Sigmoid colon (tissue), 7 donors: Measurements from ENCODE around the gene MYCL. TPM values are rescaled to one million over a fixed set of nuclear protein-coding genes. Genes with fewer than 3 reads are reported as not detected.
A peak's percentile ranks its signal among the peaks of the same experiment; 100 is the strongest.

Experiments used
- DNase-seq: peaks from one replicate; pipeline ENCODE4 v3.0.0-alpha.2; 2019
- H3K27ac ChIP-seq, 4 donors: fragments of 200-600 bp; sonication (generic); one replicate each; pipeline ENCODE4 v1.5.1; 2016 to 2019; ENCODE audit warnings: mild to moderate bottlenecking in 1 of 4
- H3K27me3 ChIP-seq, 3 donors: fragments of 200-600 bp; sonication (generic); one replicate each; pipeline ENCODE4 v1.5.1; 2019; ENCODE audit warnings: mild to moderate bottlenecking in 1 of 3
- H3K36me3 ChIP-seq, 4 donors: fragments of 200-600 bp; sonication (generic); one replicate each; pipeline ENCODE4 v1.5.1; 2016 to 2019
- H3K4me1 ChIP-seq, 4 donors: fragments of 200-600 bp; sonication (generic); one replicate each; pipeline ENCODE4 v1.5.1; 2017 to 2019
- H3K4me3 ChIP-seq, 4 donors: fragments of 200-600 bp; sonication (generic); one replicate each; pipeline ENCODE4 v1.5.1; 2017 to 2019; ENCODE audit warnings: mild to moderate bottlenecking in 2 of 4, moderate library complexity in 1 of 4
- H3K9me3 ChIP-seq, 4 donors: fragments of 200-600 bp in 3 of 4; sonication (generic) in 3 of 4; one replicate each; pipeline versions ENCODE4 v1.5.1 to v1.6.1; 2013 to 2019
- EP300 ChIP-seq, 4 donors: sonication (generic); formaldehyde crosslinking; IDR thresholded peaks; one replicate each; pipeline ENCODE4 v1.6.1; 2017; ENCODE audit warnings: antibody characterized with exemption in 4 of 4
- POLR2A ChIP-seq, 2 donors: fragments of 450-650 bp; IDR thresholded peaks; one replicate each; pipeline ENCODE4 v1.6.1; 2016; ENCODE audit warnings: antibody characterized with exemption in 2 of 2, mild to moderate bottlenecking in 2 of 2, moderate library complexity in 2 of 2
- POLR2AphosphoS5 ChIP-seq, 4 donors: sonication (generic); formaldehyde crosslinking; IDR thresholded peaks; one replicate each; pipeline ENCODE4 v1.6.1; 2017; ENCODE audit warnings: antibody characterized with exemption in 4 of 4
- WGBS, 2 donors: extraction: QIAGEN DNeasy Blood & Tissue Kit; methylation state at CpG; one replicate each; pipeline ENCODE4 v1.1.7; 2013; 5-methylcytosine and 5-hydroxymethylcytosine counted together
- intact Hi-C: fragments of 100-400 bp; cut with DNase I; formaldehyde crosslinking; loops from one replicate; pipeline ENCODE4 v1.15.1; 2023
- polyA plus RNA-seq, 3 donors: library from polyadenylated mRNA; stranded (reverse); fragments of 200-250 nt; gene quantifications; one replicate each; pipeline ENCODE4 v1.2.3, GENCODE V29; 2013
- total RNA-seq, 4 donors: library from RNA; depleted of rRNA; stranded (reverse); fragments of >200 nt; gene quantifications; one replicate each; pipeline ENCODE4 v1.1.0, GENCODE V29; 2016
- TF ChIP-seq, protein P1 (sequence below), 4 experiments: fragments of 450-650 bp in 3 of 4; fragments of 200-600 bp in 1 of 4; IDR thresholded peaks; one replicate each; pipeline ENCODE4 v1.5.1; 2016 to 2019; ENCODE audit warnings: antibody characterized with exemption in 4 of 4, mild to moderate bottlenecking in 3 of 4, moderate library complexity in 2 of 4
- donor health status: healthy with polysubstance abuse.
- donor health status: Bipolar disorder and iron deficiency.
- donor health status: healthy.

Gene MYCL
- total and polyA plus RNA-seq, 7 donors: 0.14 to 8.2 (median 1.7) TPM

DNA sequence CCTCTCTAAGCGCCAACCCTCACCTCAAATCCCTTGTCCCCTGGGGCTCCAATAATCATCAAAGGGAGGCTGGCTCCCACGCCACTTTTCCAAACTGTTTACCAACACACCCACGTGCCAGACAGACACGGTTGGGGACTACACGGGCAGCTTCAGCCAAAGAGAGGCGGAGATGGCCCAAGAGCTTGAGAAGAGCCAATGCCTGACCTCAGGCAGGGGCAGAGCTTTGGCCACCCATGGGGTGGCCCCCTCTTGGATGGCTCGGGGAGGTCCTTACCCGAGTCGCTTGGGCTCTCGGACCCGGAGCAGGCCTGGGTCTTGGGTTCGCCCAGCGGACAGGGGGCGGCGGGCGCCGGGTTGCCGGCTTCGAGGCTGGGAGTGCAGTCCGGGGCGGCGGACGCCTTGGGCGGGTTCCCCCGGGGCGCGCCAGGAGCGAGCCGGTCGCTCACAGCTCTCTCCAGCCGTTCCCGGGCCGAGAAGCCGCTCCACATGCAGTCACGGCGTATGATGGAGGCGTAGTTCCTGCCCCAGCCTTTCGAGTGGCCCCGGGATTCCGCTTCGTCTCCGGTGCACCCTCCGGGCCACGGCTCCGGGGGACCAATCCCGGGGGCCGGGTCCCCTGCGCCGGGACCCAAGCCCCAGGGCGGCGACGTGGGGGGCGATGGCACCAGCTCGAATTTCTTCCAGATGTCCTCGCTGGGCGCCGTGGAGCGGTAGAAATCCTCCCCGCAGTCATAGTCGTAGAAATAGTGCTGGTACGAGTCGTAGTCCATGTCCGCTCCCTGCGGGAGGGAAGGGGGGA is 854 bp downstream of the MYCL start:
- Histone ChIP-seq H3K27me3 (peaks cover 8 to 70% (median 34%) of the 10 kb centered on the region in 3 donors), H3K27ac (peak overlapping the region; percentile 17 to 43 (median 34)), H3K4me1 (peaks cover 0 to 19% (median 19%) of the 10 kb centered on the region in 4 donors), H3K36me3 (no peaks in the 10 kb centered on the region), H3K9me3 (no peaks in the 10 kb centered on the region), H3K4me3 (peak overlapping the region; percentile 24 to 65 (median 54))
- 2 to 5% methylated on average over 64 of the region's 64 CpGs for WGBS, 2 donors
- no peak for DNase-seq
- TF ChIP-seq, protein P1, sequence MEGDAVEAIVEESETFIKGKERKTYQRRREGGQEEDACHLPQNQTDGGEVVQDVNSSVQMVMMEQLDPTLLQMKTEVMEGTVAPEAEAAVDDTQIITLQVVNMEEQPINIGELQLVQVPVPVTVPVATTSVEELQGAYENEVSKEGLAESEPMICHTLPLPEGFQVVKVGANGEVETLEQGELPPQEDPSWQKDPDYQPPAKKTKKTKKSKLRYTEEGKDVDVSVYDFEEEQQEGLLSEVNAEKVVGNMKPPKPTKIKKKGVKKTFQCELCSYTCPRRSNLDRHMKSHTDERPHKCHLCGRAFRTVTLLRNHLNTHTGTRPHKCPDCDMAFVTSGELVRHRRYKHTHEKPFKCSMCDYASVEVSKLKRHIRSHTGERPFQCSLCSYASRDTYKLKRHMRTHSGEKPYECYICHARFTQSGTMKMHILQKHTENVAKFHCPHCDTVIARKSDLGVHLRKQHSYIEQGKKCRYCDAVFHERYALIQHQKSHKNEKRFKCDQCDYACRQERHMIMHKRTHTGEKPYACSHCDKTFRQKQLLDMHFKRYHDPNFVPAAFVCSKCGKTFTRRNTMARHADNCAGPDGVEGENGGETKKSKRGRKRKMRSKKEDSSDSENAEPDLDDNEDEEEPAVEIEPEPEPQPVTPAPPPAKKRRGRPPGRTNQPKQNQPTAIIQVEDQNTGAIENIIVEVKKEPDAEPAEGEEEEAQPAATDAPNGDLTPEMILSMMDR (IDR thresholded peaks at IDR 0.05): no peak
- no peak for TF ChIP-seq POLR2A (IDR thresholded peaks at IDR 0.05)
- TF ChIP-seq EP300 (IDR thresholded peaks at IDR 0.05): no peak
- no peak for TF ChIP-seq POLR2AphosphoS5 (IDR thresholded peaks at IDR 0.05)
- intact Hi-C loops: no loop called here

DNA sequence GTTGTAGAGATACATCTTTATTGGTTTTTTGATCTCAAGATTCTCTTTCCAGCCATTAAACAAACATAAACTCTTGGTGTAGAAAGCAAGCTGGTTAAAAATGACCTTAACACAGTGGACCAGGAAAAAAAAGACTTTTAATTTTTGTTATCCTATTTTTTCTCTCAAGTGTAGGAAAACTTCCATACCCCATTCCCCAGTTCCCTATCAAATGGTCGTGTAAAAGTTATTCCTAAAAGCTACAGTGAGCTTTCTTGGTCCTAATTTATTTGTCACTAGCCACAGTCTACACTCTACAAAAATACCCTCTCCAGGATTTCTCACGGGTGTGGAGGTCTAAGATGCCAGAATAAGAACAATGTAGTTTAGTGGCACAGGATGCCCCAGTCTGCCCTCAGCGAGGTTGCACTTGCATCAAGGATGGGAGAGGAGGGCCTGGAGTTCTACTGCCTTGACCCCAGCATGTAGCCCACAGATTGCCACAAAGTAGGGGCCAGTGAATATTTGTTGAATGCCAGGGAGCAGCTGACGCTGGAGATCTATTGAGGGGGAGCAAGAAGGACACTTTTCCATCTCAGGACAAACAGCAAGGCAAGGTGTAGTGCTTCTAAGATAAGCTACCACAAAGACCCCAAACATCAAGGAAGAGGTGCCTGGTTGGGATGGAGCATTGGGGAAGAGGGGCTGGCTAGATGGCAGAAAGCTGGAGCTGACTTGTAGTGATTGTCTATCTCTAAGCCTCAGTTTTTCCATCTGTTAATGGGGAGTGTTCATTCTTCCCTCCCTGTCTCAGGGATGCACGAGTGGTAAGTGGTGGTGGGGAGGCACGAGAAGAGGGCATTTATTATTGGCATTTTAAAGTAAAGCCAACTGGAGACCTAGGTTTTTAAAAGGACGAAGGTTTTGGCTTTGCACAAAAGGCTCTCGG is 1.8 kb downstream of the MYCL start:
- no peak overlapping the region for H3K4me3 ChIP-seq

DNA sequence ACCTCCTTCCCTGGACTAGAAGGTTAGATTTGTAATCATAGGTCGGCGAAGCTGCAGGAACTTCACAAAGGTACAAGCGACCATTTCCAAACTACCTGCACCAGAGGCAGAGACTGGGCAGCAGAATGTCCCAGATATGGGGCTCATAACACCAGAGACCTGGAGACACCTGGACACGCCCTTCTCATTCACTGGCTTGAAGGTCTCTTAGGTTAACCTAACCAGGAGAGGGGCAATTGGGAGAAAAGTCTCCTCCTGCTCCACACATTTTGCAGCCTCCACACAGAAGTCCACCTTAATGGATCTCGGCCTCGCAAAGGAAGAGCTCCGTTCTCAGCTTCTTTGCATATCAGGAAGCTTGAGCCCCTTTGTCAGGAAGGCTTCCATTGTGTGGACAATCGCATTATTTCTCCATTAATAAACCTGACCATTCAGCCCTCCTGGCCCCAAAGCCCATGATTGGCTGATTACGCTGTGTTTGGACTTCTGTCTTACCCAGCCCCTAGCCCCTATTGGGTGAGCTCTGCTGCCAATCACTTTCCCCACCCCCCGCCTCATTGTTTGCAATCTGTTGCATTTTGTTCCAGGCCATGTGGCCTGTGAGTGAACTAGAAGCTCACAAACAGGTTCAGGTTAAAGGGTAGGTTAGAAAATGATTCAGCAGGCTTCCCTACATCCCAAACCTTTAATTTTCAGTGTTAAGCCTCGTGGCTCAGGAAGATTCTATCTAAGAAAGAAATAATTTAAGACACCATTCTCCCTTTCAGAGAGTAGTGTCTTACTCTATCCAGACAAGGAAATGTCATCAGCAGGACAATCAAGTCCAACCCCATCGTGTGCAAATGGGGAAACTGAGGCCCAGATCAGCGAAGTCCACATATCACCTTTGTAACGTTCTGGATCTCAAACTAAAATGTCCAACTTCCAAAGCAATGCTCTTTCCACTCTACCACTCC is 2.8 kb downstream of the MYCL start:
- Histone ChIP-seq H3K4me3 (no peak overlapping the region), H3K36me3 (no peaks in the 10 kb centered on the region), H3K4me1 (peaks cover 0 to 19% (median 19%) of the 10 kb centered on the region in 4 donors), H3K27ac (no peak overlapping the region), H3K27me3 (peaks cover 8 to 56% (median 34%) of the 10 kb centered on the region in 3 donors), H3K9me3 (no peaks in the 10 kb centered on the region)
- WGBS, 2 donors: 69 to 70% methylated on average over 14 of the region's 14 CpGs
- no peak for DNase-seq
- intact Hi-C loops: no loop called here
- TF ChIP-seq, protein P1 (IDR thresholded peaks at IDR 0.05): no peak
- TF ChIP-seq POLR2AphosphoS5 (IDR thresholded peaks at IDR 0.05) (no peak), EP300 (IDR thresholded peaks at IDR 0.05) (no peak), POLR2A (IDR thresholded peaks at IDR 0.05) (no peak)

More for the DNA sequence above, 1.8 kb downstream of the MYCL start:
- H3K27me3 ChIP-seq: peaks cover 8 to 65% (median 34%) of the 10 kb centered on the region in 3 donors
- TF ChIP-seq, protein P1 (IDR thresholded peaks at IDR 0.05): no peak
- no peak for TF ChIP-seq POLR2AphosphoS5 (IDR thresholded peaks at IDR 0.05)
- no peak for TF ChIP-seq POLR2A (IDR thresholded peaks at IDR 0.05)
- TF ChIP-seq EP300 (IDR thresholded peaks at IDR 0.05): no peak
- peaks cover 0 to 19% (median 19%) of the 10 kb centered on the region in 4 donors for H3K4me1 ChIP-seq
- H3K36me3 ChIP-seq: no peaks in the 10 kb centered on the region
- no peak for DNase-seq
- H3K9me3 ChIP-seq: no peaks in the 10 kb centered on the region
- intact Hi-C loops: no loop called here
- H3K27ac ChIP-seq: no peak overlapping the region
- WGBS, 2 donors: 42 to 81% methylated on average over 8 of the region's 8 CpGs

DNA sequence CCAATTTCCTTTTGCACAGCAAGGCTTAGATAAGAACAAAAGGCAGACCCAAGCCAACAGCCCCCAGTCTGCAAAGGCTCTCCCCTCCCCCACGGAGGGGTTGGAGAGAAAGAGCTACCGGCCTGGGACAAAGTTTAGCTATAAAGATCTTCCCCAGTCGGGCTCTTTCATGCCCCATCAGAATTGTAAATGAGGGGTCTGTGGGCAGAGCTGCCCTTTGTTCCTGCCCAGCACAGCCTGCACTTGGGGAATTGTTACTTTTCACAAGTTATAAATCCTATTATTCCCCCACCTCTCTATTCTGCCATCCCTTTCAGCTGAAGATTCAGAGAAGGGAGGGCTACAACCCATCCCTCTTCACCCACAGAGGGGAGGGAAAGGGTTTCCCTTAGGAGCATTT is 3.5 kb downstream of the MYCL start:
- Histone ChIP-seq H3K9me3 (no peaks in the 10 kb centered on the region), H3K4me1 (peaks cover 0 to 23% (median 20%) of the 10 kb centered on the region in 4 donors), H3K4me3 (no peak overlapping the region), H3K36me3 (no peaks in the 10 kb centered on the region), H3K27ac (no peak overlapping the region), H3K27me3 (peaks cover 8 to 49% (median 29%) of the 10 kb centered on the region in 3 donors)
- DNase-seq: no peak
- intact Hi-C loops: no loop called here
- WGBS, 2 donors: 28 to 36% methylated on average over 3 of the region's 3 CpGs
- TF ChIP-seq EP300 (IDR thresholded peaks at IDR 0.05) (no peak), POLR2AphosphoS5 (IDR thresholded peaks at IDR 0.05) (no peak), POLR2A (IDR thresholded peaks at IDR 0.05) (no peak)
- TF ChIP-seq, protein P1 (IDR thresholded peaks at IDR 0.05): no peak
